Skin epidermis (tissue), 12 donors: ENCODE data around the gene NSMF.

Experiments
- H3K27ac ChIP-seq, 21 experiments: fragments of 200-600 bp; sonication (generic) in 11 of 21; one replicate each; pipeline ENCODE4 v1.5.0; 2020; ENCODE audit warnings: mild to moderate bottlenecking in 3 of 21, inconsistent platforms in 2 of 21, moderate library complexity in 2 of 21
- H3K4me3 ChIP-seq, 7 experiments: fragments of 200-600 bp; sonication (generic) in 2 of 7; one replicate each; pipeline ENCODE4 v1.5.0; 2020; ENCODE audit warnings: inconsistent platforms in 2 of 7, mild to moderate bottlenecking in 2 of 7, moderate library complexity in 1 of 7

Gene NSMF, protein sequence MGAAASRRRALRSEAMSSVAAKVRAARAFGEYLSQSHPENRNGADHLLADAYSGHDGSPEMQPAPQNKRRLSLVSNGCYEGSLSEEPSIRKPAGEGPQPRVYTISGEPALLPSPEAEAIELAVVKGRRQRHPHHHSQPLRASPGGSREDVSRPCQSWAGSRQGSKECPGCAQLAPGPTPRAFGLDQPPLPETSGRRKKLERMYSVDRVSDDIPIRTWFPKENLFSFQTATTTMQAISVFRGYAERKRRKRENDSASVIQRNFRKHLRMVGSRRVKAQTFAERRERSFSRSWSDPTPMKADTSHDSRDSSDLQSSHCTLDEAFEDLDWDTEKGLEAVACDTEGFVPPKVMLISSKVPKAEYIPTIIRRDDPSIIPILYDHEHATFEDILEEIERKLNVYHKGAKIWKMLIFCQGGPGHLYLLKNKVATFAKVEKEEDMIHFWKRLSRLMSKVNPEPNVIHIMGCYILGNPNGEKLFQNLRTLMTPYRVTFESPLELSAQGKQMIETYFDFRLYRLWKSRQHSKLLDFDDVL

DNA sequence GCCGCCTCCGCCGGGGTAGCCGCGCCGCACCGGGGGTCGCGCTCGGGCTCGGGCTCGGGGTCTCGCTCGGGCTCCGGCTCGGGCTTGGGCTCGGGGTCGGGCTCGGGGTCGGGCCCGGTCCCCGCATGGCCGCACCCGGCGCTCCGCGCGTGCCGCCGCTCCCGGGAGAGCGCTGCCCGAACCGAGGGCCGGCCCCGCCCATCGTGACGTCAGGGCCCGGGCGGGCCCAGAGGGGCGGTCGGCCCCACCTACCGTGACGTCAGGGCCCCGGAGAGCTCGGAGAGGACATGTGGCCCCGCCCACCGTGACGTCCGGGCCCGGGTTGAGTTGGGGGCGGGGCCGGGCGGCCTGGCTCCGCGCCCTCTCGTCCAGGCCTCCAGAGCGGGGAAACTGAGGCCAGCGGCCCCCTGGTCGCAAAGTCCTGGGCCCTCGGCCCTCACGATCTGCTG lies at the start of gene NSMF:
Gene NSMF (minus strand): TSS at position 183 of the 449 bp plus-strand sequence. CDS start 232 bp downstream, outside the sequence.
- Histone ChIP-seq H3K4me3 (peak within 1 kb of the TSS; percentile 54 to 75 (median 69)), H3K27ac (peak within 1 kb of the TSS; percentile 44 to 95 (median 79))

DNA sequence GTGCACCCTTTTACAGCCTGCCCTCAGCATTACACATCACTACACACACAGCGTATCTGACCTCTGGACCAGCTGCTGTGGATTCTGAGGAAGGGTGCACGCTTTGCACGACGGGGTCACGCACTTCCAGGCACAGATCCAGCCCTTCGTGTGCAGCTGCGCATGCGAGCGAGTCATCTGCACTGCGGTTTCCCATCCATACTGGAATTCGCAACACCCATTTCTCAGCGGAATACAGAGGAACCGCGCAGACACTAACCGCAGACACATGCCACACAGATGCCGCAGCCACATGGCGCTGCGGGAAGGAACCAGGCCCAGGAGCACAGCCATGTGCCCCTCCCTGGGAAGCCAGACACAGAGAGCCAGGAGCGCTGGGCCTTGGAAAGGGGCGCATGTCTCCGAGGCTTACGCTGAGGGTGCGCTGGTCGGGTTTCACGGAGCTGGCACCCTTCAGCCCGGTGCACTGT lies 47.6 kb upstream of the NSMF start:
- Histone ChIP-seq H3K27ac (no peak overlapping the region), H3K4me3 (no peak overlapping the region)

DNA sequence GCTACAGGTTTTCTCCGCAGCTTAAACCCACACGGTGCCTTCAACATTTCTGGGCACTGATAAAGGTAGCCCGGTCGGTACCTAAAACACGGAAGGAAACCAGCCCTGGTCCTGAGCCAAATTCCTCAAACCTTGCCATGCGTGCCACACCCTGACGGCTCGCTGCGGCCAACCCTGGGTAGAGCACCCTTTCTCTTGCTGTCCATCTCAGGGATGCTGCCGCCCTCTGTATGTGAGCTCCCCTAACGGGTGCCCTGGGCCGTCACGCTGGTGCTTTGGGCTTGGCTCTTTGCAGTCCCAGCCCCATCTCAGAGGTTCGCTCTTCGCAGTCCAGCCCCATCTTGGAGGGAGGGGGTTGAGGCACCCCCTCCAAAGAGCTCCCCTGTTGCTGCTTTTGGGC lies 47.1 kb upstream of the NSMF start:
- H3K27ac ChIP-seq = no peak overlapping the region
- H3K4me3 ChIP-seq = no peak overlapping the region

DNA sequence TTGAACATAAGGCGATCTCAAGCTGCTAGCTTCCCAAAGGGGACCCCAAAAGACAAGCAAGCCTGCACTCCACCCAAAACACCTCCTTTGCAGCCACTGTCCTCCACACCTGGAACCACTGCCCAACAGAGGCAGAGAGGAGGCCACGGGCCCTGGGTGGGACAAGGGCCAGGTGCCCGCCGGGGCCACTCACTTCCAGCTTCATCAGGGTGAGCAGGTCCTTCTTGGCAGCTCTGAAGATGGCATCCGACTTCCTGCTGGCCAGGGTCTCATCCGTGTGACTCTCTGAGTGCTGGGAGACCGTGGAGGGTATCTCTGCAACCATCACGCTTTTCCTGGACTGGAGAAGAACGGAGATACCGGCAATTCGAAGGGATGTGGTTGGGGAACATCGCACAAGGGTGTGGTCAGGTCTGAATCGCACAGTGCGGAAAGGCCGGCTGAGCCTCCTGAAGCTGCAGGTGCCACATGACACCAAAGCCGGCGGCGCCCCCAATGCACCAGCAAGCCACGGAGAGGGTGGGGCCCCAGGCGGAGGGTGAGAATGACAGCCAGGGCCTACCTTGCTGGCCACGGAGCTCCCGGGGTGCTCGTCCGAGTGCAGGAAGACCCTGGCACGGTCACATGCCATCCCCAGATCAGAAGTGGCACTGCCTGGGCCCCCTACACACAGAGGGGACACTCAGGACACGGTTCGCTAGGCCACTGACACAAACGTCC lies 46.4 kb upstream of the NSMF start:
- Histone ChIP-seq H3K27ac (no peak overlapping the region), H3K4me3 (no peak overlapping the region)

DNA sequence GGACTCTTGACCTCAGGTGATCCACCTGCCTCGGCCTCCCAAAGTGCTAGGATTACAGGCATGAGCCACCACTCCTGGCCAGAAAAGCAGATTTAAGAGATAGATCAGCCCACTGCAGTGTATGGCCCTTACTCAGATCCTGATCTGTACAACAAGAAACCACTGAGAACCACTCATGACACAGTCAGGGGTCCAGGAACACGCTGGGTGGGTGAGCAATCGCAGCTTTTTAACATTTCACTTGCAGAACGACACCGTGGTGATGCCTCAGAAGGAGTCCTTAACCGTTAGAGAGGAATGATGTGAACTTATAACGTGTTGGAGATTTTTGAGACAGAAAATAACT lies 45.3 kb upstream of the NSMF start:
- Histone ChIP-seq H3K4me3 (no peak overlapping the region), H3K27ac (no peak overlapping the region)

DNA sequence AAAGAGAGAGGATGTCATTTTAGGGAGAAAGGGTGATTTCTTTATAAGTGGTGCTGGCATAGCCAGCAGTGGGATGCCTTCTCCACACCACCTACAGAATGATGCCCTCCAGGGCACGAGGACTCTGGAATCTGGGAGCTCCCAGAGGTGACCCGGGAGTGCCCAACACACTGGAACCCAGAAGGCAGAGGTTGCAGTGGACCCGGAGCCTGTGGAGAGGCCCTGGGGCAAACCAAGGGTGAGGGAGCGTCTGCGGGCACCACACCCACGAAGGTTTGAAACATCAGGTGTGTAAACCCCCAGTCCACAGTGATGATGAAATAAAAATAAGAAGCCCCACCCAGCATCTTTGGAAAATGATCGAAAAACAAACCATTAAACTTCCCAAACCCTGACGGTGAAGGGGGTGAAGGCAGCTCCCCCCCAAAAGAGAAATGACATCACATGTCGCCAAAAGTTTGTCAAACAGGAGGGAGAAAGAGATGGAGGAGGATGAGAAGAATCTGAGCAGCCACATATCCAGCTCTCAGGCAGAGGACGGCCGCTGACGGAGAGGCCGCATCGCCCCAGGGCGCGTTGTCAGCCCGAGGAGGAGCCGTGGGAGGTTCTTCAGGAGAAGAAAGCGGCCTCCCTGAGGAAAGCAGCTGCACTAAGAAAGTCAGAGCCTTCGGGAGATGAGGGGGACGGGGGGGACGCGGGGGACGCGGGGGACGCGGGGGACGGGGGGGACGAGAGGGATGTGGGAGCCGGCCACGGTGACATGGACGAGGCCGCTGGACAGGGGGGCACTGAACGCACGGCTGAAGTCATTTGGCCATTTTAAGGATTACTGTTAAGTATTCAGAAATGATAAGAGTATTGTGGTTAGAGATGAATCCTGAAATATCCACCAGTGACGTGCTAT lies 43.1 kb upstream of the NSMF start:
- no peak overlapping the region for H3K27ac ChIP-seq
- H3K4me3 ChIP-seq = no peak overlapping the region

DNA sequence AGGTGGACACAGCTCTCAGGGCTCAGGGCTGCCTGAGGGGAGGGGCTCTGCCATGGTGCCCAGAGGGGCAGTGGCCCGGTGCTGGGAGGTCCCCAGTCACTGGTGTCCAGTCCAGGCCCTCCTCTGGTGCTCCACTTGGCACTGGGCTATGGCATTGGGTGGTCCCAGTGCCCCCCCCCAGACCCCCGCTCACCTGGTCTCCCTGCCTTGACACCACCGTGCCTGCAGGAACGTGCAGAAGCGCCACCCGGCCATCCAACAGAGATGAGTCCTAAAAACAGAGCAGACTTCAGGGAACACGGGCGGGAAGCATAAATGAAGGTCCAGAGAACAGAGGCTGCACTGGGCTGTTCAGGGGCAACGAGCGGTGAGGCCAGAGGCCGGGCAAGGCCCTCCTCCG lies 42.3 kb upstream of the NSMF start:
- H3K4me3 ChIP-seq = no peak overlapping the region
- H3K27ac ChIP-seq = no peak overlapping the region

DNA sequence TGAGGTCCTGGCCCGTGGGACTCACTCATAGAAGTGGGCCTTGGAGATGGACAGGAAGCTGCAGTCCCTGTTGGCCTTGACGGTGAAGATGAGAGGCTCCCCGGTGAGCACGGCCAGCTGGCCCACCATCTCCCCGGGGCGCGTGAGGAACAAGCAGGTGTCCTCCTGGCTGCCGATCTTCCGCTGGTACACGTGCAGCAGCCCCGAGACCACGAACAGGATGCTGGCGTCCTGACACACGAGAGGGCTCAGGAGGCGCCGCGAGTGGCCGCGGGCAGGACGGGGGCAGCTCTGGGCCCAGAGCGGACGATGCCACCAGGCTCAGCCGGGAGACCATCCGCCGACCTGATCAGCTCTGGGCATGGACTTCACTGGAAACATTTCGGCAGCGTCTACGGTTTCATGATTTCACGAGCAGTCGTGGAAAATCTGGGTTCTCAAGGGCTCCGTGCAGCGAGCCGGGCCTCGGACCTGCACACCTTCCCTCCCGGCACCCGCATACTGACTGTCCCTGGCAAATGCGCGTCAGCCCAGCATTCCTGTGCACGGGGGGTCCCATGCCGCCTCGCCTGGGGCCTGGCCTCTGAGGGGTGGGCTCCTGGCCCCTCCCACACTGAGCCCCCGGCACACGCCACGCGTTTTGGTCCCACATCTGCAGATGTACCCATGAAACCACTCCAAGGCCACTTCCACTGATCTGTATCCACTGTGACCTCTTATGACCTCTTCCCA lies 41.7 kb upstream of the NSMF start:
- no peak overlapping the region for H3K4me3 ChIP-seq
- no peak overlapping the region for H3K27ac ChIP-seq

DNA sequence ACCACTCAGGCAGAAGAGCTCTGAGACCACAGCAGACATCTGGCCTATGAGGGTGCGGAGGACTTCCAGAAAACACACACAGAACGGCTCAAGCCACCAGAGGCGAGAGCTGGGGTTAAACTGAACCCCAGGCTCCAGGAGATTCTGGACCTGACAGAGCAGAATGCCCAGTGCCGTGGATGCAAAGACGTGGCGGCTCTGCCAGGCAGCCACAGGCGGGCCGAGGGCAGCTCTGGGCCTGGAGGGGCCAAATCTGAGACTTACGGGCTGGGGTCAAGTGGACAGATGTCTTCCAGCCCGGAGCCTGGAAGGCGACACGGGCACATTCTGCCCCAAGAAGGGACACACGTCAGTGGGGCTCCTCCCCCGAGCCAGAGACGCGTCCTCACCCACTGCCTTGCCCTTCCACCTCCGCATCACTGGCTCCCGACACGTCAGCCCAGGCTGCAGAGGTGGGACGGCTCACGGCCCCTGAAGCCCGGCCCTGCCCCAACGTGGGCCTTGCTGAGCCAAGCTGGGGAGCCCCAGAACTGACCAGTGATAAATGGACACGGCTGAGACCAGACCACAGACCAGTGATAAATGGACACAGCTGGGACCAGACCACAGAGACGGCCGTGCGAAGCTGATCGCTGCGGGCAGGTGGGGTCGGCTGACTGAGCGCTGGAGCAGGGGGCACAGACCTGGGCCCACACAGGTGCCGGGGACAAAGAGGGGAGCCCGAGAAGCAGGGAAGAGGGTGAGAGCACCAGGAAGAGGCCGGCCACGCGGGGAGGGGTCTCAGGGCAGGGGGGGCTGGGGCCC lies 40.9 kb upstream of the NSMF start:
- Histone ChIP-seq H3K27ac (no peak overlapping the region), H3K4me3 (no peak overlapping the region)

DNA sequence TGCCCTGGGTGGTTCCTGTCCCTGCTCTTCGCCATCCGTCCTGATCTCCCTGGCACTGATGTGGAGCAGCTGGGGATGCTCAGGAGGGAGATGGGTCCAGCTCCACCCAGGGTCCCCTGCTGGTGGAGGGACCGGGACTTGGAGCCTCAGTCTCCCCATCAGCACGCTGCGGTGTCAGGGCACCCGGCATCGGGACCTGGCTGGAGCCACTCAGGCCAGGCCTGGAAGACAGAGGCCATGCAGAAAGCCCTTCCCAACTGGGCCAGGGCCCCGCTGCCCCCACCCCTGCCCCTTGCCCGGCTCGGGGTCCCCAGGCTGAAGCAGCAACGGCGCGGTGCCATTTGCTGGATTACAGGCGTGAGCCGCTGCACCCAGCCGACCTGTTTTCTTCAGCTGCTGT lies 40.3 kb upstream of the NSMF start:
- Histone ChIP-seq H3K4me3 (no peak overlapping the region), H3K27ac (no peak overlapping the region)

DNA sequence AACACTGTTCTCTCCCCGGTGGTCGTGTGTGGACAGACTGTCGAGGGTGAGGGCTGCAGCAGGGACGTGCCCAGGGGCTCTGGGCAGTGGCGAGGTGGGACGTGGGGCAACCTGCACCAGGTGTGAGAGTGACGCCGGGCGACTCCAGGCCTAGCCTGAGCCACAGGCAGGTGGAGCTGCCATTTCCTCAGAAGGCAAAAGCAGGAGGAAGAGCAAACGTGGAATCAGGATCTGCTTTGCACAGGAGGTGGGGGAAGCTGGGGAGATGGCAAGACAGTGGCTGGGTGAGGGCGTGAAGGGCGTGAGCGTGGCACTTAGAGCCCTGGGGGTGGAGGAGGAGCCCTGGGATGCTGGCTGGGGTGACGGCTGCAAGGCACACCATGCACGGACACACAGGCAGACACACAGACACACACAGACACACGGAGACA lies 39.6 kb upstream of the NSMF start:
- no peak overlapping the region for H3K4me3 ChIP-seq
- no peak overlapping the region for H3K27ac ChIP-seq

DNA sequence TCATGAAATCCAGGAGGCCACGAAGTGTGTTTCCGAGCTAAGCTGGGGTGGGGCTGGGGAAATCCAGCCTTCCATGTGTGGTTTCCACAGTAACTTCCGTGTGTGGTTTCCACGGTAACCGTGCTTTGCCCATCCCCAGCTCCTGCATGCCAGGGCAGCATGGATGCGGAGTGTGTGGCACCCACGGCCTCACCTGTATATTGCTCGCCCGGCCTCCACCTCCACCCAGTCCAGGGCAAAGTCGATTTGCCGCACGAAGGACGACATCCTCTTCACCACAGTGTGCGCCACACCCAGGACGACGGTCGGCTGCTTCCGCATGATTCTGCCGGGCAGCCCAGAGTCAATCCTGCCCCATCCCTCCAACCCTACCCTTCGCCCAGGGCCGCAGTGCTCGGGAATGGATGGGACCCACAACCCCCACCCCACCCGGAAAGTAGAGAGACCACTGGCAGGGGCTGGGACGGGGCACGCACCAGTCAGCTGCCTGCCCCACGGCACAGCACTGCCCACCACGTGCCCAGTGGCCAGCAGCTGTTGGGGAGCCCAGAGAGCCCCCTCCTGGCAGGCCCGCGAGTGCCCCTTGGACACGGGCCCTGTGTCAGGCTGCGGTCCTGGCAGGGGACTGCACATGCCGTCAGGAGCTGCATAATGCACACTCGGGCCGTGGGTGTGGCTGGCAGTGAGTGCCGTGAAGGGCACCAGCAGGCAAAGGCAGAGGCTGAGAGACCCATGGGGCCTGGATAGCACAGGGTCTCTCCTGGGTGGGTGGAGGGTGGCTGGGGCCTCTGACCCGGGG lies 39.0 kb upstream of the NSMF start:
- Histone ChIP-seq H3K4me3 (no peak overlapping the region), H3K27ac (no peak overlapping the region)

DNA sequence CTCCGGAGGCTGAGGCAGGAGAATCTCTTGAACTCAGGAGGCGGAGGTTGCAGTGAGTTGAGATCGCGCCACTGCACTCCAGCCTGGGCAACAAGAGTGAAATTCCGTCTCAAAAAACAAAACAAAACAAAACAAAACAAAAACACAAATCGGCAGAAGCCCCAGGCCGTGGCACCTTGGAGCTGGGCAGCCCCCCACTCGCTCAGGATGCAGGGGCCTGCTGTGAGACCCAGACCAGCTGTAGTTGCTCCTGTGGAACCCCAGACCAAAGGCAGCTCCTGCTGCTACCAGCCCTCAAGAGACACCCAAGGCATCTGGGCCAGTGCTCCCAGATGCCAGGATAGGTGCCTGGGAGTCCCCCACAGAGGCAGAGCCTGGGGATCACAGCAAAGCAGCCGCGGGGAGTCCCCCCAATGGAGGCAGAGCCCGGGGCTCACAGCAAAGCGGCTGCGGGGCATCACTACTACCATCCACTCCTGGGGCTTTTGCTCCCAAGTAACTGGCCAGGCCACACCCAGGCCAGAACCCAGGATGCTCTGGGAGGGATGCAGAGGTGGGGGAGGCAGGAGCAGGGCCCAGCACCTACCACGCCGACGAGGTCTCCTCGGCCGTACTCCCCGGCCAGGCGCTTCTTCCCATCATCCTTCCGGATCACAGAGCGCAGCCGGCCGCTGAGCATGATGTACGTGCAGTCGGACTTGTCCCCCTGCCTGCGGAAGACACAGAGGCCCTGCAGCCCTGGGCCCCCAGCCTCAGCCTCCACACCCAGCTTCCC lies 37.7 kb upstream of the NSMF start:
- Histone ChIP-seq H3K27ac (no peak overlapping the region), H3K4me3 (no peak overlapping the region)

DNA sequence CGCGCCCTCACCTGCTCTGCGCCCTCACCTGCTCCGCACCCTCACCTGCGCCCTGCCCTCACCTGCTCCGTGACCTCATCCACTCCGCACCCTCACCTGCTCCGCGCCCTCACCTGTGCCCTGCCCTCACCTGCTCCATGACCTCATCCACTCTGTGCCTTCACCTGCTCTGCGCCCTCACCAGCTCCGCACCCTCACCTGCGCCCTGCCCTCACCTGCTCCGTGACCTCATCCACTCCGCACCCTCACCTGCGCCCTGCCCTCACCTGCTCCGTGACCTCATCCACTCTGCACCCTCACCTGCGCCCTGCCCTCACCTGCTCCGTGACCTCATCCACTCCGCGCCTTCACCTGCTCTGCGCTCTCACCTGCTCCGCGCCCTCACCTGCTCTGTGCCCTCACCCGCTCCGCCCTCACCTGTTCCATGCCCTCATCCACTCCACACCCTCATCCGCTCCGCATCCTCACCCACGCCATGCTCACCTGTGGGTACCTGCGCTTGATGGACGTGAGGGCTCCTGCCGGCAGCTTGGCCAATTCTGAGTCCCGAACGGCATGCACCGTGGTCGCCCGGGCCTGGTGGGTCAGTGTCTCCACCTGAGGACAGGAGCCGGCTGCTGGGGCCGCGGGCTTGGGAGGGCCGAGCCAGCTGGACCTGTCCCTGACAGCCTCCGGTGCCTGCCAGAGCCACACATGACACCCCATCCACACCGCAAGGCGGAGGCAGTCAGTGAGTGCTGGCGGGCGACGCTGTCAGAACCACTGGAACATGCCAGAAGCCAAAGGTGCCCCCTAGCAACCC lies 35.6 kb upstream of the NSMF start:
- no peak overlapping the region for H3K4me3 ChIP-seq
- H3K27ac ChIP-seq = no peak overlapping the region

DNA sequence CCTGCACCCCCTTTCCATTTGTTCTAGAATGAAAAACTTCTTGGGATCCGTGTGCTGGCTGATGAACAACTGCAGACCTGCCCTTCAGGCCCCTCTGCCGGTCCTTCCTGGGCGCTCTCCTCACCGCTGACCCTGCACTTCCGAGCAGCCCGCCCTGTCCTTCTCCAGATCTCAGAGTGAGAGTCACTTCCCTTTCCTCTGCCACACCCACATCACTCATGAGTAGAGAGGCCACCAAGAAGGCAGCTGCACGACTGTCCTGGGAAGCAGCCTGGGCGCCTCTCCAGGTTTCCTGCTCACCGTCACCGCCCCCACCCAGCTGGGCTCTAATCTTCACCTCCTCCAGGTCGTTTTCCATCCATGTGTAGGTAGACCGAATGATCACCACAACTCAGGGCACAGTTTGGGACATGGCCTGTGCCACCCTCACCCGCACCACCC lies 35.0 kb upstream of the NSMF start:
- no peak overlapping the region for H3K4me3 ChIP-seq

More for the DNA sequence above, 35.0 kb upstream of the NSMF start:
- no peak overlapping the region for H3K27ac ChIP-seq
